Measurements from ENCODE around the gene KCTD13.
A peak's percentile ranks its signal among the peaks of the same experiment; 100 is the strongest.
"Not testable (repeated sequence)": the region's sequence is repeated elsewhere in the genome, so short reads cannot be mapped to it uniquely, and the experiment has no call there.

KCTD13 gene

GRCh38 chr16:29947897-29948296 is 21.9 kb upstream of the KCTD13 start:
- Histone ChIP-seq H3K9ac (ENCODE audit: low read depth in 1 of 2, low read length in 2 of 2) (no peak overlapping the region), H3K27me3 (ENCODE audit: control insufficient read depth in 2 of 2, insufficient read depth in 2 of 2, low read length in 2 of 2) (no peaks in the 10 kb centered on the region), H3K4me1 (ENCODE audit: control insufficient read depth in 2 of 2, insufficient read depth in 2 of 2, low read length in 2 of 2) (peaks cover 15 to 18% of the 10 kb centered on the region in 2 donors), H3K9me3 (ENCODE audit: control insufficient read depth in 2 of 2, low read length in 2 of 2) (no peaks in the 10 kb centered on the region), H3K4me3 (ENCODE audit: low read length in 2 of 2) (no peak overlapping the region), H3K36me3 (ENCODE audit: control insufficient read depth in 2 of 2, insufficient read depth in 2 of 2, low read length in 2 of 2) (no peaks in the 10 kb centered on the region), H3K27ac (ENCODE audit: low read depth in 2 of 2, low read length in 2 of 2) (no peak overlapping the region)

- Histone ChIP-seq H3K4me1 (ENCODE audit: control insufficient read depth in 2 of 2, insufficient read depth in 2 of 2, low read length in 2 of 2) (peaks cover 15 to 21% of the 10 kb centered on the region in 2 donors), H3K27me3 (ENCODE audit: control insufficient read depth in 2 of 2, insufficient read depth in 2 of 2, low read length in 2 of 2) (no peaks in the 10 kb centered on the region), H3K9ac (ENCODE audit: low read depth in 1 of 2, low read length in 2 of 2) (peak overlapping the region; percentile 25 to 52), H3K9me3 (ENCODE audit: control insufficient read depth in 2 of 2, low read length in 2 of 2) (no peaks in the 10 kb centered on the region), H3K36me3 (ENCODE audit: control insufficient read depth in 2 of 2, insufficient read depth in 2 of 2, low read length in 2 of 2) (no peaks in the 10 kb centered on the region), H3K4me3 (ENCODE audit: low read length in 2 of 2) (peak overlapping the region; percentile 27 to 57), H3K27ac (ENCODE audit: low read depth in 2 of 2, low read length in 2 of 2) (peak overlapping the region; percentile 84 to 89)
Measured at GRCh38 chr16:29943846-29944799, 18.1 kb upstream of the KCTD13 start.

DNA sequence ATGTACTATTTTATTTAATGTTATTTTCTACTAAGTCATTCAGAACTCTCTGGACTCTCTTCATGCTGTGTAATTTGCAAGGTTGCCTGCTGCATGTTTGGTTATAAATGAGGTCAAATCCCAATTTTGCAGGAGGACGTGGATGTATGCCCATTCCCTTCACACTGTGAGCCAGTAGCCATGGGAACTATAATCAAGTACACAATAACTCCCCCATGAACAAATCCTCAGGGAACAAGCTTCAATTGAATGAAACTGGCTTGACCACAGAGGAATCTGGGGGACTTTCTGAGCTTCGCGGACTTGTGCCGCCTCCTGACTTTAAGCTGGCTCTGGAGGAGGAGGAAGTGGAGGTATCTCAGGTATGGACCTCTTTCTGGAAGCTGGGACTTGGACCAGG is 14.6 kb upstream of the KCTD13 start:
- no peak overlapping the region for H3K4me3 ChIP-seq (ENCODE audit: low read length in 2 of 2)
- H3K27ac ChIP-seq (ENCODE audit: low read depth in 2 of 2, low read length in 2 of 2), result no peak overlapping the region
- H3K36me3 ChIP-seq (ENCODE audit: control insufficient read depth in 2 of 2, insufficient read depth in 2 of 2, low read length in 2 of 2), result no peaks in the 10 kb centered on the region
- H3K9me3 ChIP-seq (ENCODE audit: control insufficient read depth in 2 of 2, low read length in 2 of 2), result no peaks in the 10 kb centered on the region
- H3K4me1 ChIP-seq (ENCODE audit: control insufficient read depth in 2 of 2, insufficient read depth in 2 of 2, low read length in 2 of 2), result peaks cover 15 to 21% of the 10 kb centered on the region in 2 donors
- H3K9ac ChIP-seq (ENCODE audit: low read depth in 1 of 2, low read length in 2 of 2), result no peak overlapping the region
- no peaks in the 10 kb centered on the region for H3K27me3 ChIP-seq (ENCODE audit: control insufficient read depth in 2 of 2, insufficient read depth in 2 of 2, low read length in 2 of 2)

- H3K27me3 ChIP-seq (ENCODE audit: control insufficient read depth in 2 of 2, insufficient read depth in 2 of 2, low read length in 2 of 2); H3K9me3 ChIP-seq (ENCODE audit: control insufficient read depth in 2 of 2, low read length in 2 of 2); H3K27ac ChIP-seq (ENCODE audit: low read depth in 2 of 2, low read length in 2 of 2); H3K9ac ChIP-seq (ENCODE audit: low read depth in 1 of 2, low read length in 2 of 2); H3K4me1 ChIP-seq (ENCODE audit: control insufficient read depth in 2 of 2, insufficient read depth in 2 of 2, low read length in 2 of 2); H3K4me3 ChIP-seq (ENCODE audit: low read length in 2 of 2); H3K36me3 ChIP-seq (ENCODE audit: control insufficient read depth in 2 of 2, insufficient read depth in 2 of 2, low read length in 2 of 2): not testable (repeated sequence)
Measured at GRCh38 chr16:29931750-29932149, 5.7 kb upstream of the KCTD13 start.

DNA sequence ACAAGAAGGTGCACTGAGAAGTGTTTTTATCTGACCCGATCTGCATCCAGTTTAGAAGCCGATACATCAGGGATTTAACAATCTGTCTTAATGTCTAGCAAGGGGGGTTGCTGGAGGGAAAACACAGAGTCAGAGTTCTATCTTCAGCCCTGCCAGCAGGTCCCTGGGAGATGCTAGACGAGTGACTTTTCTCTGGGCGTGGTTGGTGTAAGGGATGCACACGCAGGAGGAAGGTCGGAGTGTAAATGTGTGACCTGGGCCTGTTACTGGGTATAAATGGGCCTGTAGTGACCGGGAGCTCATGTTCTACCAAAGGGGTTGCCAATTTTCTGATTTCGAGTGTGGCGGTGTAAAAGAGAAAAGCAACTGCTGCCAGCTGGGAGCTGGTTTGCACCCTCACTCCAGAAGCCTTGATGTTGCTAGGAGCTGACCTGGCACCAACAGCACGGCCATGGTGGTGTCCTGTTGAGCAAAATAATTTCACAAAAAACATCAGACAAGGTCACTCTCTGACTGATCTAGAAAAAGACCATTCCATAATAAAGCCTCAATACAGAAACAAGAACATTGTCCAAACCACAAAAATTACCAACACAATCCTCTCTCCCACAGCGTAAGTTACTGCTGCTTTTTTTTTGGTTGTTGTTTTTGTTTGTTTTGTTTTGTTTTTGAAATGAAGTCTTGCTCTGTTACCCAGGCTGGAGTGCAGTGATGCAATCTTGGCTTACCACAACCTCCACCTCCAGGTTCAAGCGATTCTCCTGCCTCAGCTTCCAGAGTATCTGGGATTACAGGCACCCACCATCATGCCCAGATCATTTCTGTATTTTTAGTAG is 1.3 kb upstream of the KCTD13 start:
- H3K4me1 ChIP-seq (ENCODE audit: control insufficient read depth in 2 of 2, insufficient read depth in 2 of 2, low read length in 2 of 2), result peaks cover 19% of the 10 kb centered on the region in 2 donors
- peak overlapping the region; percentile 91 to 92 for H3K4me3 ChIP-seq (ENCODE audit: low read length in 2 of 2)
- H3K27ac ChIP-seq (ENCODE audit: low read depth in 2 of 2, low read length in 2 of 2), result peak overlapping the region; percentile 92 to 94
- no peaks in the 10 kb centered on the region for H3K27me3 ChIP-seq (ENCODE audit: control insufficient read depth in 2 of 2, insufficient read depth in 2 of 2, low read length in 2 of 2)
- peaks cover 5 to 9% of the 10 kb centered on the region in 2 donors for H3K36me3 ChIP-seq (ENCODE audit: control insufficient read depth in 2 of 2, insufficient read depth in 2 of 2, low read length in 2 of 2)
- peak overlapping the region; percentile 83 to 91 for H3K9ac ChIP-seq (ENCODE audit: low read depth in 1 of 2, low read length in 2 of 2)
- H3K9me3 ChIP-seq (ENCODE audit: control insufficient read depth in 2 of 2, low read length in 2 of 2), result no peaks in the 10 kb centered on the region

GRCh38 chr16:29926711-29927052 is 656 bp upstream of the KCTD13 start:
- no peaks in the 10 kb centered on the region for H3K27me3 ChIP-seq (ENCODE audit: control insufficient read depth in 2 of 2, insufficient read depth in 2 of 2, low read length in 2 of 2)
- peak overlapping the region; percentile 92 to 94 for H3K27ac ChIP-seq (ENCODE audit: low read depth in 2 of 2, low read length in 2 of 2)
- H3K9ac ChIP-seq (ENCODE audit: low read depth in 1 of 2, low read length in 2 of 2), result peak overlapping the region; percentile 83 to 91
- peak overlapping the region; percentile 91 to 92 for H3K4me3 ChIP-seq (ENCODE audit: low read length in 2 of 2)
- H3K36me3 ChIP-seq (ENCODE audit: control insufficient read depth in 2 of 2, insufficient read depth in 2 of 2, low read length in 2 of 2), result peaks cover 5 to 10% of the 10 kb centered on the region in 2 donors
- H3K9me3 ChIP-seq (ENCODE audit: control insufficient read depth in 2 of 2, low read length in 2 of 2), result no peaks in the 10 kb centered on the region
- H3K4me1 ChIP-seq (ENCODE audit: control insufficient read depth in 2 of 2, insufficient read depth in 2 of 2, low read length in 2 of 2), result peaks cover 19% of the 10 kb centered on the region in 2 donors

GRCh38 chr16:29925105-29925756 is 795 bp downstream of the KCTD13 start:
- Histone ChIP-seq H3K4me3 (ENCODE audit: low read length in 2 of 2) (peak overlapping the region; percentile 91 to 92), H3K9me3 (ENCODE audit: control insufficient read depth in 2 of 2, low read length in 2 of 2) (no peaks in the 10 kb centered on the region), H3K36me3 (ENCODE audit: control insufficient read depth in 2 of 2, insufficient read depth in 2 of 2, low read length in 2 of 2) (peaks cover 16 to 21% of the 10 kb centered on the region in 2 donors), H3K9ac (ENCODE audit: low read depth in 1 of 2, low read length in 2 of 2) (peak overlapping the region; percentile 47 to 83), H3K27me3 (ENCODE audit: control insufficient read depth in 2 of 2, insufficient read depth in 2 of 2, low read length in 2 of 2) (no peaks in the 10 kb centered on the region), H3K27ac (ENCODE audit: low read depth in 2 of 2, low read length in 2 of 2) (no peak overlapping the region), H3K4me1 (ENCODE audit: control insufficient read depth in 2 of 2, insufficient read depth in 2 of 2, low read length in 2 of 2) (peaks cover 19% of the 10 kb centered on the region in 2 donors)

DNA sequence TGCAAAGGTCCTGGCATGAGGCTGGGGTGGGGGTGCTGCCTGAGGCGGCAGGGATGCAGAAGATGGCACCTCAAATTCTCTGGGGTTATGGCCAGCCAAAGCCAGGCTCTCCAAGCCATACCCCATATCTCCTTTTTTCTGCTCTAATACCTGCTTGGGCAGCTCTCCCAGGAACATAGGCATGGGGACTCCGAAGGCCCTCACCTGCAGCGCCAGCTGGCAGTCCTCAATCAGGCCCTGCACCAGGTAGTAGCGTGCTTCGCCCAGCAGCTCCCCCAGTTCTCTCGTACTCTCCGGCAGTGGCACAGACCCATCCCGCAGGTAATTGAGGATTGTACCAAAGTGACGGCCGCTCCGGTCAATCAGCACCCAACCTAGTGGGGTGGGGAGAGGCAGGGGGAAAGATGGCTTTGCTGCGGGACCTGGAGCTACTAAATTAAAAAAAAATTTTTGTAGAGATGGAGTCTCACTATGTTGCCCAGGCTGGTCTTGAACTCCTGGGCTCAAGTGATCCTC is 3.0 kb downstream of the KCTD13 start:
- Histone ChIP-seq H3K36me3 (ENCODE audit: control insufficient read depth in 2 of 2, insufficient read depth in 2 of 2, low read length in 2 of 2) (peaks cover 21 to 33% of the 10 kb centered on the region in 2 donors), H3K9ac (ENCODE audit: low read depth in 1 of 2, low read length in 2 of 2) (no peak overlapping the region), H3K27ac (ENCODE audit: low read depth in 2 of 2, low read length in 2 of 2) (no peak overlapping the region), H3K9me3 (ENCODE audit: control insufficient read depth in 2 of 2, low read length in 2 of 2) (no peaks in the 10 kb centered on the region), H3K4me3 (ENCODE audit: low read length in 2 of 2) (no peak overlapping the region), H3K4me1 (ENCODE audit: control insufficient read depth in 2 of 2, insufficient read depth in 2 of 2, low read length in 2 of 2) (peaks cover 19% of the 10 kb centered on the region in 2 donors), H3K27me3 (ENCODE audit: control insufficient read depth in 2 of 2, insufficient read depth in 2 of 2, low read length in 2 of 2) (no peaks in the 10 kb centered on the region)

GRCh38 chr16:29922326-29922725 is 3.7 kb downstream of the KCTD13 start:
- peaks cover 17% of the 10 kb centered on the region in 2 donors for H3K4me1 ChIP-seq (ENCODE audit: control insufficient read depth in 2 of 2, insufficient read depth in 2 of 2, low read length in 2 of 2)
- H3K9ac ChIP-seq (ENCODE audit: low read depth in 1 of 2, low read length in 2 of 2), result no peak overlapping the region
- no peaks in the 10 kb centered on the region for H3K9me3 ChIP-seq (ENCODE audit: control insufficient read depth in 2 of 2, low read length in 2 of 2)
- H3K27ac ChIP-seq (ENCODE audit: low read depth in 2 of 2, low read length in 2 of 2), result no peak overlapping the region
- H3K27me3 ChIP-seq (ENCODE audit: control insufficient read depth in 2 of 2, insufficient read depth in 2 of 2, low read length in 2 of 2), result no peaks in the 10 kb centered on the region
- H3K4me3 ChIP-seq (ENCODE audit: low read length in 2 of 2), result no peak overlapping the region
- peaks cover 21 to 34% of the 10 kb centered on the region in 2 donors for H3K36me3 ChIP-seq (ENCODE audit: control insufficient read depth in 2 of 2, insufficient read depth in 2 of 2, low read length in 2 of 2)
